Liver (tissue), 10 donors: ENCODE data around the gene ZNF565. TPM values are rescaled to one million over a fixed set of nuclear protein-coding genes. Genes with fewer than 3 reads are reported as not detected.
"Not testable (repeated sequence)": the region's sequence is repeated elsewhere in the genome, so short reads cannot be mapped to it uniquely, and the experiment has no call there.

Experiments
- DNase-seq: peaks from one replicate; pipeline ENCODE4 v3.0.0-alpha.2; 2017; ENCODE audit warnings: low spot score
- H3K27ac ChIP-seq, 2 donors: one replicate each; pipeline ENCODE4 v1.7.0; 2013; ENCODE audit warnings: inconsistent platforms in 2 of 2, low read length in 2 of 2, control low read depth in 1 of 2, low read depth in 1 of 2, mild to moderate bottlenecking in 1 of 2
- H3K27me3 ChIP-seq, 4 donors: one replicate each; pipeline versions ENCODE4 v1.6.1 to v1.7.0; 2013; ENCODE audit warnings: low read length in 3 of 4, inconsistent platforms in 1 of 4, mild to moderate bottlenecking in 1 of 4, moderate library complexity in 1 of 4; ENCODE audit not compliant: control insufficient read depth in 4 of 4, insufficient read depth in 4 of 4
- H3K36me3 ChIP-seq, 4 donors: one replicate each; pipeline versions ENCODE4 v1.6.1 to v1.7.0; 2013; ENCODE audit warnings: low read length in 3 of 4, mild to moderate bottlenecking in 3 of 4, low read depth in 1 of 4, moderate library complexity in 1 of 4; ENCODE audit not compliant: control insufficient read depth in 4 of 4, insufficient read depth in 3 of 4
- H3K4me1 ChIP-seq, 4 donors: one replicate each; pipeline versions ENCODE4 v1.6.1 to v1.7.0; 2013; ENCODE audit warnings: low read length in 3 of 4, mild to moderate bottlenecking in 3 of 4, moderate library complexity in 1 of 4; ENCODE audit not compliant: control insufficient read depth in 4 of 4, insufficient read depth in 4 of 4
- H3K4me3 ChIP-seq, 3 donors: one replicate each; pipeline versions ENCODE4 v1.6.1 to v1.7.0; 2013; ENCODE audit warnings: low read length in 3 of 3, control low read depth in 1 of 3, low read depth in 1 of 3, mild to moderate bottlenecking in 1 of 3
- H3K9ac ChIP-seq, 2 donors: one replicate each; pipeline ENCODE4 v1.7.0; 2013; ENCODE audit warnings: low read length in 2 of 2, mild to moderate bottlenecking in 2 of 2, moderate library complexity in 2 of 2, control low read depth in 1 of 2, low read depth in 1 of 2
- H3K9me3 ChIP-seq, 4 donors: one replicate each; pipeline versions ENCODE4 v1.6.1 to v1.7.0; 2013; ENCODE audit warnings: low read length in 3 of 4; ENCODE audit not compliant: control insufficient read depth in 4 of 4
- EGR1 ChIP-seq, 2 donors: IDR thresholded peaks; 2 replicates each; pipeline ENCODE4 v1.6.1; 2016 to 2018; ENCODE audit warnings: antibody characterized with exemption in 2 of 2, low read depth in 2 of 2
- FOXA1 ChIP-seq: IDR thresholded peaks from 2 replicates; pipeline ENCODE4 v1.6.1; 2016; ENCODE audit warnings: antibody characterized with exemption
- FOXA2 ChIP-seq: IDR thresholded peaks from 2 replicates; pipeline ENCODE4 v1.6.1; 2016; ENCODE audit warnings: antibody characterized with exemption
- GABPA ChIP-seq, 2 donors: IDR thresholded peaks in 1 of 2; conservative IDR thresholded peaks in 1 of 2; 2 replicates each; pipeline ENCODE4 v1.6.1; 2016; ENCODE audit warnings: antibody characterized with exemption in 2 of 2, mild to moderate bottlenecking in 1 of 2, moderate library complexity in 1 of 2
- HNF4G ChIP-seq: IDR thresholded peaks from 2 replicates; pipeline ENCODE4 v1.6.1; 2016; ENCODE audit warnings: antibody characterized with exemption
- JUND ChIP-seq, 2 donors: IDR thresholded peaks; 2 replicates each; pipeline ENCODE4 v1.6.1; 2016; ENCODE audit warnings: antibody characterized with exemption in 2 of 2
- RAD21 ChIP-seq, 2 donors: IDR thresholded peaks; 2 replicates each; pipeline ENCODE4 v1.6.1; 2016; ENCODE audit warnings: antibody characterized with exemption in 2 of 2, mild to moderate bottlenecking in 2 of 2
- RXRA ChIP-seq, 2 donors: IDR thresholded peaks; 2 replicates each; pipeline ENCODE4 v1.6.1; 2017 to 2018; ENCODE audit warnings: antibody characterized with exemption in 2 of 2, mild to moderate bottlenecking in 1 of 2
- SP1 ChIP-seq: IDR thresholded peaks from 2 replicates; pipeline ENCODE4 v1.6.1; 2018; ENCODE audit warnings: antibody characterized with exemption, mild to moderate bottlenecking
- TAF1 ChIP-seq: conservative IDR thresholded peaks from 2 replicates; pipeline ENCODE4 v1.6.1; 2016; ENCODE audit warnings: antibody characterized with exemption, mild to moderate bottlenecking
- YY1 ChIP-seq: IDR thresholded peaks from 2 replicates; pipeline ENCODE4 v1.6.1; 2016; ENCODE audit warnings: antibody characterized with exemption, mild to moderate bottlenecking
- WGBS: extraction: QIAGEN DNeasy Blood & Tissue Kit; methylation state at CpG from one replicate; pipeline ENCODE4 v1.1.7; 2013; 5-methylcytosine and 5-hydroxymethylcytosine counted together
- polyA plus RNA-seq, 2 donors: library from polyadenylated mRNA; stranded (reverse) in 1 of 2; unstranded in 1 of 2; fragments of 200-250 nt in 1 of 2; fragments of >200 nt in 1 of 2; fragmentation: Nextera tagmentation in 1 of 2; extraction: Ambion mirVana in 1 of 2; gene quantifications; one replicate each; pipeline versions ENCODE4 v1.2.1 to v1.2.3, GENCODE V29; 2013 to 2015
- small RNA-seq: library from RNA; depleted of rRNA; stranded (forward); fragments of <200 nt; gene quantifications from one replicate; pipeline ENCODE3, GENCODE V24; 2014
- total RNA-seq, 2 donors: library from RNA; depleted of rRNA; stranded (reverse); fragments of >200 nt; gene quantifications; one replicate each; pipeline ENCODE4 v1.2.3, GENCODE V29; 2014
- TF ChIP-seq, protein P1 (sequence below): IDR thresholded peaks from 2 replicates; pipeline ENCODE4 v1.6.1; 2016; ENCODE audit warnings: antibody characterized with exemption
- TF ChIP-seq, protein P2 (sequence below): IDR thresholded peaks from 2 replicates; pipeline ENCODE4 v1.6.1; 2016; ENCODE audit warnings: antibody characterized with exemption, mild to moderate bottlenecking
- TF ChIP-seq, protein P3 (sequence below): IDR thresholded peaks from 2 replicates; pipeline ENCODE4 v1.6.1; 2016; ENCODE audit warnings: antibody characterized with exemption
- TF ChIP-seq, protein P4 (sequence below): IDR thresholded peaks from 2 replicates; pipeline ENCODE4 v1.6.1; 2016; ENCODE audit warnings: antibody characterized with exemption
- TF ChIP-seq, protein P5 (sequence below): fragments of 150-350 bp; IDR thresholded peaks from 2 replicates; pipeline ENCODE4 v1.5.1; 2017; ENCODE audit warnings: improper control_type of control experiment, low read depth, low read length; ENCODE audit not compliant: missing input control
- donor health status: healthy.
- donor health status: healthy.
- donor health status: healthy.
- donor health status: healthy.
- donor health status: healthy.

ZNF565 gene
- total and polyA plus RNA-seq, 4 donors = 0.95 to 4.9 (median 2.2) TPM

DNA sequence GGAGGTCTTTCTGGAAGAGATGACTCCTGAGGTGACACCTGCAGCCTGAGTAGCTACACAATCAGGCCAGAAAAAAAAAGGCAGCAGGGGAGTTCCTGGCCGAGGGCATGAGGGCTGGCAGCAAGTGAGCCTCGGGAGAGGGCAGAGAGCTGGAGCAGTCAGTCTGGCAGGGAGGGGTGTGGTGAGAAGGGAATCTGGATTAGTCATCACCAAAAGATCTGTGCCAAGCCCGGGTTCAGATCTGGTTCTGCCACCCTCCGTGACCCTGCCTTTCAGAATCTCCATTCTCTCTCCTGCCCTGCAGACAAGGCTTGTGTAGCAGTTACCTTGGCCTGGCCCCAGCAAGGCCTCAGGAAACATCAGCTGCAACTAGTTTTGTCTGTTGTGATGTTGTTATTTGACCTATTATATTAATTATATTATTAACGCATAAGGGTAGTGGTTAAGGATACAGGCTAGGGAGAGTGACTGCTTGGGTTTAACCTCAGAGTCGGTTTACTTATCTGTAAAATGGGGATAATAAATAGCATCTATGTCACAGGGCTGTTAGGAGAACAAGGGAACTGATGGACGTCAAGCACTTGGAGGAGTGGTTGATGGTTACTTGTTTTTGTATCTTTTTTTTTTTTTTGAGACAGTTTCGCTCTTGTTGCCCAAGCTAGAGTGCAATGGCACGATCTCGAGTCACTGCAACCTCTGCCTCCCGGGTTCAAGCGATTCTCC lies 77.3 kb downstream of the ZNF565 start:
- no peak for TF ChIP-seq HNF4G
- TF ChIP-seq YY1 = no peak
- TF ChIP-seq, protein P1, sequence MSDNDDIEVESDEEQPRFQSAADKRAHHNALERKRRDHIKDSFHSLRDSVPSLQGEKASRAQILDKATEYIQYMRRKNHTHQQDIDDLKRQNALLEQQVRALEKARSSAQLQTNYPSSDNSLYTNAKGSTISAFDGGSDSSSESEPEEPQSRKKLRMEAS = no peak
- no peak for TF ChIP-seq FOXA2
- TF ChIP-seq FOXA1 = no peak
- peak; percentile 24 for TF ChIP-seq SP1
- TF ChIP-seq, protein P2, sequence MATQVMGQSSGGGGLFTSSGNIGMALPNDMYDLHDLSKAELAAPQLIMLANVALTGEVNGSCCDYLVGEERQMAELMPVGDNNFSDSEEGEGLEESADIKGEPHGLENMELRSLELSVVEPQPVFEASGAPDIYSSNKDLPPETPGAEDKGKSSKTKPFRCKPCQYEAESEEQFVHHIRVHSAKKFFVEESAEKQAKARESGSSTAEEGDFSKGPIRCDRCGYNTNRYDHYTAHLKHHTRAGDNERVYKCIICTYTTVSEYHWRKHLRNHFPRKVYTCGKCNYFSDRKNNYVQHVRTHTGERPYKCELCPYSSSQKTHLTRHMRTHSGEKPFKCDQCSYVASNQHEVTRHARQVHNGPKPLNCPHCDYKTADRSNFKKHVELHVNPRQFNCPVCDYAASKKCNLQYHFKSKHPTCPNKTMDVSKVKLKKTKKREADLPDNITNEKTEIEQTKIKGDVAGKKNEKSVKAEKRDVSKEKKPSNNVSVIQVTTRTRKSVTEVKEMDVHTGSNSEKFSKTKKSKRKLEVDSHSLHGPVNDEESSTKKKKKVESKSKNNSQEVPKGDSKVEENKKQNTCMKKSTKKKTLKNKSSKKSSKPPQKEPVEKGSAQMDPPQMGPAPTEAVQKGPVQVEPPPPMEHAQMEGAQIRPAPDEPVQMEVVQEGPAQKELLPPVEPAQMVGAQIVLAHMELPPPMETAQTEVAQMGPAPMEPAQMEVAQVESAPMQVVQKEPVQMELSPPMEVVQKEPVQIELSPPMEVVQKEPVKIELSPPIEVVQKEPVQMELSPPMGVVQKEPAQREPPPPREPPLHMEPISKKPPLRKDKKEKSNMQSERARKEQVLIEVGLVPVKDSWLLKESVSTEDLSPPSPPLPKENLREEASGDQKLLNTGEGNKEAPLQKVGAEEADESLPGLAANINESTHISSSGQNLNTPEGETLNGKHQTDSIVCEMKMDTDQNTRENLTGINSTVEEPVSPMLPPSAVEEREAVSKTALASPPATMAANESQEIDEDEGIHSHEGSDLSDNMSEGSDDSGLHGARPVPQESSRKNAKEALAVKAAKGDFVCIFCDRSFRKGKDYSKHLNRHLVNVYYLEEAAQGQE = no peak
- TF ChIP-seq RXRA (IDR thresholded peaks at IDR 0.05) = peak; percentile 72 to 76
- TF ChIP-seq, protein P3, sequence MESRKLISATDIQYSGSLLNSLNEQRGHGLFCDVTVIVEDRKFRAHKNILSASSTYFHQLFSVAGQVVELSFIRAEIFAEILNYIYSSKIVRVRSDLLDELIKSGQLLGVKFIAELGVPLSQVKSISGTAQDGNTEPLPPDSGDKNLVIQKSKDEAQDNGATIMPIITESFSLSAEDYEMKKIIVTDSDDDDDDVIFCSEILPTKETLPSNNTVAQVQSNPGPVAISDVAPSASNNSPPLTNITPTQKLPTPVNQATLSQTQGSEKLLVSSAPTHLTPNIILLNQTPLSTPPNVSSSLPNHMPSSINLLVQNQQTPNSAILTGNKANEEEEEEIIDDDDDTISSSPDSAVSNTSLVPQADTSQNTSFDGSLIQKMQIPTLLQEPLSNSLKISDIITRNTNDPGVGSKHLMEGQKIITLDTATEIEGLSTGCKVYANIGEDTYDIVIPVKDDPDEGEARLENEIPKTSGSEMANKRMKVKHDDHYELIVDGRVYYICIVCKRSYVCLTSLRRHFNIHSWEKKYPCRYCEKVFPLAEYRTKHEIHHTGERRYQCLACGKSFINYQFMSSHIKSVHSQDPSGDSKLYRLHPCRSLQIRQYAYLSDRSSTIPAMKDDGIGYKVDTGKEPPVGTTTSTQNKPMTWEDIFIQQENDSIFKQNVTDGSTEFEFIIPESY = no peak
- TF ChIP-seq TAF1 = no peak
- no peak for TF ChIP-seq GABPA (IDR thresholded peaks at IDR 0.05 in 1 of 2, conservative IDR thresholded peaks at IDR 0.05 in 1 of 2)
- no peak for TF ChIP-seq RAD21 (IDR thresholded peaks at IDR 0.05)
- TF ChIP-seq, protein P4, sequence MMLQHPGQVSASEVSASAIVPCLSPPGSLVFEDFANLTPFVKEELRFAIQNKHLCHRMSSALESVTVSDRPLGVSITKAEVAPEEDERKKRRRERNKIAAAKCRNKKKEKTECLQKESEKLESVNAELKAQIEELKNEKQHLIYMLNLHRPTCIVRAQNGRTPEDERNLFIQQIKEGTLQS = no peak
- peak; percentile 19 to 73 for TF ChIP-seq JUND (IDR thresholded peaks at IDR 0.05)
- TF ChIP-seq, protein P5, sequence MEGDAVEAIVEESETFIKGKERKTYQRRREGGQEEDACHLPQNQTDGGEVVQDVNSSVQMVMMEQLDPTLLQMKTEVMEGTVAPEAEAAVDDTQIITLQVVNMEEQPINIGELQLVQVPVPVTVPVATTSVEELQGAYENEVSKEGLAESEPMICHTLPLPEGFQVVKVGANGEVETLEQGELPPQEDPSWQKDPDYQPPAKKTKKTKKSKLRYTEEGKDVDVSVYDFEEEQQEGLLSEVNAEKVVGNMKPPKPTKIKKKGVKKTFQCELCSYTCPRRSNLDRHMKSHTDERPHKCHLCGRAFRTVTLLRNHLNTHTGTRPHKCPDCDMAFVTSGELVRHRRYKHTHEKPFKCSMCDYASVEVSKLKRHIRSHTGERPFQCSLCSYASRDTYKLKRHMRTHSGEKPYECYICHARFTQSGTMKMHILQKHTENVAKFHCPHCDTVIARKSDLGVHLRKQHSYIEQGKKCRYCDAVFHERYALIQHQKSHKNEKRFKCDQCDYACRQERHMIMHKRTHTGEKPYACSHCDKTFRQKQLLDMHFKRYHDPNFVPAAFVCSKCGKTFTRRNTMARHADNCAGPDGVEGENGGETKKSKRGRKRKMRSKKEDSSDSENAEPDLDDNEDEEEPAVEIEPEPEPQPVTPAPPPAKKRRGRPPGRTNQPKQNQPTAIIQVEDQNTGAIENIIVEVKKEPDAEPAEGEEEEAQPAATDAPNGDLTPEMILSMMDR = no peak
- no peak for TF ChIP-seq EGR1 (IDR thresholded peaks at IDR 0.05; ENCODE audit: low read depth in 2 of 2)
- Histone ChIP-seq H3K27me3 (no peaks in the 10 kb centered on the region), H3K27ac (no peak overlapping the region), H3K9me3 (no peaks in the 10 kb centered on the region), H3K4me1 (peaks cover 4 to 14% (median 8%) of the 10 kb centered on the region in 4 donors), H3K9ac (no peak overlapping the region), H3K4me3 (no peak overlapping the region), H3K36me3 (no peaks in the 10 kb centered on the region)
- DNase-seq = no peak
- WGBS = 66% methylated on average over 12 of the region's 12 CpGs

DNA sequence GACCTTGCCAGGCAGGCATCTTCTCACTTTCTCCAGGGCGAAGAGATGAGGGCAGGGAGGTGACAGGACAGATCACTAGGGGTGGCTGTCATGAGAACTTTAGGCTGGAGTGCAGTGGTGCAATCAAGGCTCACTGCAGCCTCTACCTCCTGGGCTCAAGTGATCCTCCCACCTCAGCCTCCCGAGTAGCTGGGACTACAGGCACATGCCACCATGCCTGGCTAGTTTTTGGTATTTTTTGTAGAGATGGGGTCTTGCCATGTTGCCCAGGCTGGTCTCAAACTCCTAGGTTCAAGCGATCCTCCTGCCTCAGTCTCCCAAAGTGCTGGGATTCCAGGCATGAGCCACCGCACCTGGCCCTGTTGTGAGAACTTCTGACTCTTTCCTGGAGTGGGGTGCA lies 79.6 kb downstream of the ZNF565 start:
- not testable (repeated sequence) for DNase-seq, H3K4me1 ChIP-seq, H3K9ac ChIP-seq, H3K27ac ChIP-seq, H3K4me3 ChIP-seq, H3K9me3 ChIP-seq, H3K36me3 ChIP-seq, H3K27me3 ChIP-seq
- WGBS = 95% methylated on average over 4 of the region's 4 CpGs

Small RNAs within 50 kb of the gene (small RNA-seq; reads per million reads assigned to genes)
- not detected for gene RF00019

Other genes starting within 250 kb of the ZNF565 start
- 10 to 100 TPM in 1 of 2 donors, 1 to 10 TPM in 1; 8.4 to 28.4 TPM for gene SDHAF1, start 219.5 kb downstream of the ZNF565 start, total RNA-seq
- gene SDHAF1, start 219.5 kb downstream of the ZNF565 start, polyA plus RNA-seq = 10 to 100 TPM; 16.0 to 21.7 TPM
- gene SYNE4, start 205.9 kb downstream of the ZNF565 start, total RNA-seq = 1 to 10 TPM; 1.8 to 4.4 TPM
- 1 to 10 TPM; 4.3 to 5.7 TPM for gene SYNE4, start 205.9 kb downstream of the ZNF565 start, polyA plus RNA-seq
- 1 to 10 TPM; 6.3 to 8.3 TPM for gene ALKBH6, start 200.5 kb downstream of the ZNF565 start, total RNA-seq
- gene ALKBH6, start 200.5 kb downstream of the ZNF565 start, polyA plus RNA-seq = 10 to 100 TPM in 1 of 2 donors, 1 to 10 TPM in 1; 9.3 to 11.8 TPM
- 1 to 10 TPM in 1 of 2 donors, under 1 TPM in 1; 0.59 to 1.5 TPM for gene CLIP3, start 181.8 kb downstream of the ZNF565 start, total RNA-seq
- under 1 TPM; 0.78 to 0.82 TPM for gene CLIP3, start 181.8 kb downstream of the ZNF565 start, polyA plus RNA-seq
- 1 to 10 TPM; 1.8 to 2.3 TPM for gene THAP8, start 160.4 kb downstream of the ZNF565 start, total RNA-seq
- gene THAP8, start 160.4 kb downstream of the ZNF565 start, polyA plus RNA-seq = 1 to 10 TPM; 4.2 to 4.4 TPM
- gene WDR62, start 159.8 kb downstream of the ZNF565 start, total RNA-seq = 1 to 10 TPM in 1 of 2 donors, under 1 TPM in 1; 0.59 to 6.6 TPM
- under 1 TPM; 0.26 to 0.83 TPM for gene WDR62, start 159.8 kb downstream of the ZNF565 start, polyA plus RNA-seq
- gene OVOL3, start 103.5 kb downstream of the ZNF565 start, total RNA-seq = not detected
- gene OVOL3, start 103.5 kb downstream of the ZNF565 start, polyA plus RNA-seq = not detected
- gene POLR2I, start 99.8 kb downstream of the ZNF565 start, total RNA-seq = 10 to 100 TPM; 11.4 to 82.1 TPM
- 100 to 1,000 TPM in 1 of 2 donors, 10 to 100 TPM in 1; 40.2 to 110 TPM for gene POLR2I, start 99.8 kb downstream of the ZNF565 start, polyA plus RNA-seq
- gene TBCB, start 99.2 kb downstream of the ZNF565 start, total RNA-seq = 10 to 100 TPM; 29.8 to 43.2 TPM
- 10 to 100 TPM; 36.4 to 61.3 TPM for gene TBCB, start 99.2 kb downstream of the ZNF565 start, polyA plus RNA-seq
- gene CAPNS1, start 74.6 kb downstream of the ZNF565 start, total RNA-seq = 100 to 1,000 TPM in 1 of 2 donors, 10 to 100 TPM in 1; 79.5 to 119 TPM
- gene CAPNS1, start 74.6 kb downstream of the ZNF565 start, polyA plus RNA-seq = 100 to 1,000 TPM in 1 of 2 donors, 10 to 100 TPM in 1; 87.2 to 280 TPM
- under 1 TPM; 0.17 to 0.33 TPM for gene COX7A1, start 62.2 kb downstream of the ZNF565 start, total RNA-seq
- gene COX7A1, start 62.2 kb downstream of the ZNF565 start, polyA plus RNA-seq = 10 to 100 TPM in 1 of 2 donors, 1 to 10 TPM in 1; 2.3 to 11.4 TPM
- gene ZNF146, start 441 bp upstream of the ZNF565 start, total RNA-seq = 10 to 100 TPM; 29.2 to 48.6 TPM
- gene ZNF146, start 441 bp upstream of the ZNF565 start, polyA plus RNA-seq = 10 to 100 TPM; 16.6 to 19.0 TPM
- gene ZFP14, start 164.5 kb upstream of the ZNF565 start, total RNA-seq = 1 to 10 TPM; 3.4 to 5.1 TPM
- 1 to 10 TPM in 1 of 2 donors, under 1 TPM in 1; 0.43 to 3.4 TPM for gene ZFP14, start 164.5 kb upstream of the ZNF565 start, polyA plus RNA-seq
- 1 to 10 TPM; 1.3 to 3.1 TPM for gene ZFP82, start 204.0 kb upstream of the ZNF565 start, total RNA-seq
- under 1 TPM; 0.40 to 0.79 TPM for gene ZFP82, start 204.0 kb upstream of the ZNF565 start, polyA plus RNA-seq